HepG2 (cell line): ENCODE results near the gene ZNF513. TPM values are rescaled to one million over a fixed set of nuclear protein-coding genes. Genes with fewer than 3 reads are reported as not detected.
A peak's percentile ranks its signal among the peaks of the same experiment; 100 is the strongest.

Source experiments
- AGO1 ChIP-seq: fragments of 200-400 bp; formaldehyde crosslinking; IDR thresholded peaks from 2 replicates; pipeline ENCODE4 v1.6.1; 2017; ENCODE audit warnings: mild to moderate bottlenecking, low read depth, low read length, moderate library complexity; ENCODE audit not compliant: poor library complexity, severe bottlenecking
- BRCA1 ChIP-seq: sonication (generic); formaldehyde crosslinking; IDR thresholded peaks from 2 replicates; pipeline ENCODE4 v1.4.0; 2020; ENCODE audit warnings: missing genetic modification reagents
- EP300 ChIP-seq, 3 experiments: sonication (generic) in 1 of 3; formaldehyde crosslinking in 1 of 3; IDR thresholded peaks; 2 replicates each; pipeline versions ENCODE4 v1.5.1 to v1.6.1; 2011 to 2020; ENCODE audit warnings: low read depth in 2 of 3, low read length in 2 of 3, borderline replicate concordance in 1 of 3, improper control_type of control experiment in 1 of 3, mild to moderate bottlenecking in 1 of 3, missing genetic modification reagents in 1 of 3, moderate library complexity in 1 of 3
- ESRRA ChIP-seq: sonication (generic); formaldehyde crosslinking; IDR thresholded peaks from 2 replicates; pipeline ENCODE4 v1.5.1; 2020; ENCODE audit warnings: mild to moderate bottlenecking, low read depth, missing genetic modification reagents
- FOXC1 ChIP-seq: sonication (generic); formaldehyde crosslinking; IDR thresholded peaks from 2 replicates; pipeline ENCODE4 v1.8.0; 2022; ENCODE audit warnings: mild to moderate bottlenecking, missing genetic modification reagents, borderline replicate concordance
- HNRNPLL ChIP-seq: fragments of 200-400 bp; formaldehyde crosslinking; IDR thresholded peaks from 2 replicates; pipeline ENCODE4 v1.6.1; 2017; ENCODE audit warnings: mild to moderate bottlenecking, low read depth, low read length; ENCODE audit not compliant: poor library complexity, severe bottlenecking
- NR2F6 ChIP-seq, 2 experiments: IDR thresholded peaks; 2 replicates each; pipeline ENCODE4 v1.6.1; 2016; ENCODE audit warnings: antibody characterized with exemption in 1 of 2, mild to moderate bottlenecking in 1 of 2
- POLR2A ChIP-seq, 2 experiments: IDR thresholded peaks; 2 replicates each; pipeline ENCODE4 v1.6.1; 2011; ENCODE audit warnings: low read depth in 2 of 2, low read length in 2 of 2, mild to moderate bottlenecking in 1 of 2, moderate library complexity in 1 of 2; ENCODE audit not compliant: insufficient read depth in 1 of 2
- SRSF9 ChIP-seq: fragments of 200-400 bp; formaldehyde crosslinking; IDR thresholded peaks from 2 replicates; pipeline ENCODE4 v1.6.1; 2018; ENCODE audit warnings: borderline replicate concordance, mild to moderate bottlenecking, low read depth, low read length; ENCODE audit not compliant: insufficient read depth, poor library complexity, severe bottlenecking
- ZBTB34 ChIP-seq: sonication (generic); formaldehyde crosslinking; IDR thresholded peaks from 2 replicates; pipeline ENCODE4 v1.8.0; 2022; ENCODE audit warnings: mild to moderate bottlenecking, missing genetic modification reagents
- ZHX2 ChIP-seq, 2 experiments: sonication (generic) in 1 of 2; formaldehyde crosslinking in 1 of 2; IDR thresholded peaks; 2 replicates each; pipeline versions ENCODE4 v1.6.1 to v1.9.0; 2014 to 2022; ENCODE audit warnings: antibody characterized with exemption in 1 of 2, borderline replicate concordance in 1 of 2, inconsistent platforms in 1 of 2, low read depth in 1 of 2, missing genetic modification reagents in 1 of 2
- ZNF253 ChIP-seq: sonication (generic); formaldehyde crosslinking; IDR thresholded peaks from 2 replicates; pipeline ENCODE4 v1.8.0; 2022; ENCODE audit warnings: mild to moderate bottlenecking, missing genetic modification reagents, borderline replicate concordance
- ZNF687 ChIP-seq: sonication (generic); formaldehyde crosslinking; IDR thresholded peaks from 2 replicates; pipeline ENCODE4 v1.5.1; 2020; ENCODE audit warnings: mild to moderate bottlenecking, missing genetic modification reagents, moderate library complexity
- ZNF724P ChIP-seq: sonication (generic); formaldehyde crosslinking; IDR thresholded peaks from 2 replicates; pipeline ENCODE4 v1.8.0; 2022; ENCODE audit warnings: missing genetic modification reagents, borderline replicate concordance
- polyA plus RNA-seq, 8 experiments: library from polyadenylated mRNA; depleted of rRNA in 3 of 8; stranded (reverse) in 7 of 8; unstranded in 1 of 8; fragments of >200 nt; fragmentation: Illumina TruSeq in 4 of 8; extraction: Trizol in 4 of 8; gene quantifications; 2 replicates each; pipeline versions ENCODE4 v1.2.1 to v1.2.3, GENCODE V29; 2011 to 2016; ENCODE audit warnings: low read depth in 4 of 8, missing spikeins in 1 of 8, mixed read lengths in 1 of 8; ENCODE audit not compliant: insufficient read depth in 1 of 8
- total RNA-seq, 5 experiments: library from RNA; depleted of rRNA; stranded (reverse); fragments of >200 nt; fragmentation: Illumina TruSeq; extraction: Trizol; gene quantifications; 2 replicates each; pipeline ENCODE4 v1.2.3, GENCODE V29; 2016; ENCODE audit warnings: low read depth in 1 of 5

ZNF513 gene
- total and polyA plus RNA-seq, 2 of the 13 experiments (the other 11 are each of a cell fraction or from before 2014, with no cell fraction given): 4.9 to 6.3 TPM

GRCh38 chr2:27380626-27381545 is at the start of gene ZNF513 (continued):
- TF ChIP-seq ZHX2 (IDR thresholded peaks at IDR 0.05; ENCODE audit: low read depth) (peak; percentile 73), ZHX2 (CRISPR knock-in tag; IDR thresholded peaks at IDR 0.05; ENCODE audit: borderline replicate concordance) (no peak), BRCA1 (CRISPR knock-in tag) (no peak), ZNF724P (CRISPR knock-in tag) (peak; percentile 69; the same call in 1 of the 2 replicates), ZBTB34 (0 out of 2 replicates have a peak, but pooled peaks have one; percentile 2), POLR2A (IDR thresholded peaks at IDR 0.05; ENCODE audit: insufficient read depth in 1 of 2, low read depth in 2 of 2, low read length in 2 of 2) (peak in 1 of 2 experiments; percentile 17; a peak in 1 of 4 replicates), SRSF9 (no peak), FOXC1 (CRISPR knock-in tag) (peak; percentile 55; the same call in 1 of the 2 replicates), EP300 (IDR thresholded peaks at IDR 0.05; ENCODE audit: low read depth in 2 of 2, low read length in 2 of 2) (0 out of 4 replicates have a peak, but pooled peaks of 1 of the 2 experiments have one; percentile 5), EP300 (CRISPR knock-in tag; IDR thresholded peaks at IDR 0.05; ENCODE audit: borderline replicate concordance) (no peak), ZNF687 (CRISPR knock-in tag) (peak; percentile 81), ZNF253 (CRISPR knock-in tag) (no peak), ESRRA (CRISPR knock-in tag) (0 out of 2 replicates have a peak, but pooled peaks have one; percentile 13), AGO1 (peak; percentile 97), HNRNPLL (peak; percentile 70), NR2F6 (IDR thresholded peaks at IDR 0.05) (no peak), NR2F6 (CRISPR knock-in tag; IDR thresholded peaks at IDR 0.05) (no peak)
